Gastroesophageal sphincter (tissue), 4 donors: Measurements from ENCODE around the gene BAHCC1. TPM values are rescaled to one million over a fixed set of nuclear protein-coding genes. Genes with fewer than 3 reads are reported as not detected.

ENCODE experiments used
- ATAC-seq: fragments of 150-250 bp; one replicate; pipeline ENCODE4 v1.9.1; 2016; ENCODE audit warnings: mild to moderate bottlenecking, moderate library complexity
- H3K27ac ChIP-seq, 4 donors: fragments of 200-600 bp; sonication (generic) in 3 of 4; 1 replicate in 3 of 4; 2 replicates in 1 of 4; pipeline ENCODE4 v1.5.1; 2016 to 2019
- H3K27me3 ChIP-seq: fragments of 200-600 bp; sonication (generic); one replicate; pipeline ENCODE4 v1.5.1; 2019
- H3K36me3 ChIP-seq, 2 donors: fragments of 200-600 bp; sonication (generic); one replicate each; pipeline ENCODE4 v1.5.1; 2019; ENCODE audit warnings: control low read depth in 1 of 2
- H3K4me1 ChIP-seq, 3 donors: fragments of 200-600 bp; sonication (generic); 1 replicate in 2 of 3; 2 replicates in 1 of 3; pipeline ENCODE4 v1.5.1; 2016 to 2019; ENCODE audit warnings: control low read depth in 2 of 3
- H3K4me3 ChIP-seq, 2 donors: fragments of 200-600 bp; sonication (generic); one replicate each; pipeline ENCODE4 v1.5.1; 2019; ENCODE audit warnings: mild to moderate bottlenecking in 1 of 2, moderate library complexity in 1 of 2
- H3K9me3 ChIP-seq, 3 donors: fragments of 200-600 bp; sonication (generic); one replicate each; pipeline ENCODE4 v1.5.1; 2017 to 2019; ENCODE audit warnings: control low read depth in 2 of 3
- CTCF ChIP-seq, 4 experiments: fragments of 200-600 bp in 2 of 4; fragments of 450-650 bp in 2 of 4; sonication (generic) in 1 of 4; IDR thresholded peaks; one replicate each; pipeline ENCODE4 v1.5.1; 2017 to 2019; ENCODE audit warnings: antibody characterized with exemption in 4 of 4, mild to moderate bottlenecking in 2 of 4, moderate library complexity in 2 of 4
- EP300 ChIP-seq: sonication (generic); formaldehyde crosslinking; IDR thresholded peaks from one replicate; pipeline ENCODE4 v1.6.1; 2017; ENCODE audit warnings: antibody characterized with exemption, mild to moderate bottlenecking
- POLR2A ChIP-seq, 2 donors: fragments of 450-650 bp; IDR thresholded peaks; one replicate each; pipeline ENCODE4 v1.6.1; 2017; ENCODE audit warnings: antibody characterized with exemption in 2 of 2, mild to moderate bottlenecking in 2 of 2, moderate library complexity in 1 of 2
- POLR2AphosphoS5 ChIP-seq: sonication (generic); formaldehyde crosslinking; IDR thresholded peaks from one replicate; pipeline ENCODE4 v1.6.1; 2017; ENCODE audit warnings: antibody characterized with exemption
- WGBS, 2 donors: methylation state at CpG; one replicate each; pipeline ENCODE4 v1.1.5; 2018; ENCODE audit warnings: low coverage in 1 of 2; 5-methylcytosine and 5-hydroxymethylcytosine counted together
- total RNA-seq, 4 donors: library from RNA; depleted of rRNA; stranded (reverse); fragments of >200 nt; gene quantifications; one replicate each; pipeline ENCODE4 v1.1.0, GENCODE V29; 2016

Gene BAHCC1
- total RNA-seq, 4 donors from 2014 or later = 17.5 to 34.3 (median 19.5) TPM

GRCh38 chr17:81433656-81434055, 38.4 kb downstream of the BAHCC1 start:
- H3K36me3 ChIP-seq = peaks cover 0 to 2% of the 10 kb centered on the region in 2 donors
- no peak for ATAC-seq
- H3K4me3 ChIP-seq = no peak overlapping the region
- H3K4me1 ChIP-seq = peaks cover 12 to 89% (median 40%) of the 10 kb centered on the region in 3 donors
- H3K9me3 ChIP-seq = no peaks in the 10 kb centered on the region
- no peak overlapping the region for H3K27ac ChIP-seq
- H3K27me3 ChIP-seq = no peaks in the 10 kb centered on the region
- WGBS, 2 donors = no CpG with 5 or more reads among the region's 24 CpGs
- TF ChIP-seq POLR2AphosphoS5 (no peak), POLR2A (IDR thresholded peaks at IDR 0.05) (no peak), EP300 (no peak)

DNA sequence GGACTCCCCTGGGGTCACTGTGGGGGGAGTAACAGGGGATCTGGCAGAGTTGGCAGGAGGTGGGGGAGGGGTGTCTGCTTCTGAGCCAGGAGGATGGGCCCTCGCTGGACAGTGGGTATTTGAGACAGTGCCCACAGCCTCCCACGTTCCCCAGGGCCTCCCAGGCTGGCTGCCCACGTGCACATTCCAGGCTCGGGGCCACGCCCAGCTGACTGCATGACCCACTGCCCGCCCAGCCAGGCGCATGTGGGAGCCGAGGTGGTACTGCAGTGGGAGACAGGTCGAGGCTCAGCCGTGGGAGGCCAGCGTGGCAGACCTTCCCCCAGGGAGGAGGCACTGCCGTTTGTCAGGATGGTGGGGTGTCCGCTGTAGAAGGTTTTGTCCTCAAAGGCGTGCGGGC, 38.8 kb downstream of the BAHCC1 start:
- no peak for TF ChIP-seq EP300
- TF ChIP-seq POLR2A (IDR thresholded peaks at IDR 0.05) = no peak
- TF ChIP-seq CTCF (IDR thresholded peaks at IDR 0.05) = no peak
- TF ChIP-seq POLR2AphosphoS5 = no peak
- H3K36me3 ChIP-seq = peaks cover 0 to 6% of the 10 kb centered on the region in 2 donors
- no peaks in the 10 kb centered on the region for H3K27me3 ChIP-seq
- no peak overlapping the region for H3K4me3 ChIP-seq
- H3K9me3 ChIP-seq = no peaks in the 10 kb centered on the region
- ATAC-seq = no peak
- H3K4me1 ChIP-seq = peaks cover 8 to 85% (median 35%) of the 10 kb centered on the region in 3 donors
- WGBS, 2 donors = no CpG with 5 or more reads among the region's 15 CpGs
- no peak overlapping the region for H3K27ac ChIP-seq

- TF ChIP-seq POLR2A (IDR thresholded peaks at IDR 0.05) = no peak
- TF ChIP-seq POLR2AphosphoS5 = no peak
- TF ChIP-seq CTCF (IDR thresholded peaks at IDR 0.05) = no peak
- TF ChIP-seq EP300 = no peak
- Histone ChIP-seq H3K9me3 (no peaks in the 10 kb centered on the region), H3K4me1 (peaks cover 3 to 77% (median 28%) of the 10 kb centered on the region in 3 donors), H3K27me3 (no peaks in the 10 kb centered on the region), H3K4me3 (no peak overlapping the region), H3K27ac (peak overlapping the region in 3 of 4 donors; percentile 70 to 79 (median 78)), H3K36me3 (peaks cover 0 to 6% of the 10 kb centered on the region in 2 donors)
- ATAC-seq = no peak
- no CpG with 5 or more reads among the region's 17 CpGs for WGBS, 2 donors
These were observed 39.6 kb downstream of the BAHCC1 start for GRCh38 chr17:81434681-81435417.

GRCh38 chr17:81435652-81436293, 40.5 kb downstream of the BAHCC1 start:
- no peak for TF ChIP-seq POLR2A (IDR thresholded peaks at IDR 0.05)
- no peak for TF ChIP-seq POLR2AphosphoS5
- peak overlapping the region in 3 of 4 donors; percentile 70 to 79 (median 78) for H3K27ac ChIP-seq
- no peaks in the 10 kb centered on the region for H3K27me3 ChIP-seq
- ATAC-seq = peak; percentile 2
- H3K4me3 ChIP-seq = no peak overlapping the region
- H3K36me3 ChIP-seq = peaks cover 0 to 6% of the 10 kb centered on the region in 2 donors
- no peaks in the 10 kb centered on the region for H3K9me3 ChIP-seq
- 62% methylated on average over 8 of the region's 10 CpGs; no CpG with 5 or more reads in 1 of the 2 donors for WGBS, 2 donors
- peaks cover 0 to 68% (median 20%) of the 10 kb centered on the region in 3 donors for H3K4me1 ChIP-seq

- no peak overlapping the region for H3K4me3 ChIP-seq
- no peaks in the 10 kb centered on the region for H3K9me3 ChIP-seq
- H3K27me3 ChIP-seq = no peaks in the 10 kb centered on the region
- H3K36me3 ChIP-seq = peaks cover 0 to 6% of the 10 kb centered on the region in 2 donors
- peak overlapping the region in 3 of 4 donors; percentile 70 to 79 (median 78) for H3K27ac ChIP-seq
- WGBS, 2 donors = no CpG with 5 or more reads among the region's 19 CpGs
- peak; percentile 52 for ATAC-seq
- peaks cover 0 to 62% (median 20%) of the 10 kb centered on the region in 3 donors for H3K4me1 ChIP-seq
- TF ChIP-seq EP300 = no peak
- TF ChIP-seq POLR2A (IDR thresholded peaks at IDR 0.05) = no peak
- no peak for TF ChIP-seq CTCF (IDR thresholded peaks at IDR 0.05)
- TF ChIP-seq POLR2AphosphoS5 = no peak
These were observed 41.1 kb downstream of the BAHCC1 start for GRCh38 chr17:81436294-81436849.
